Endothelial cell of umbilical vein (primary cell): ENCODE data around the gene GPR4. TPM values are rescaled to one million over a fixed set of nuclear protein-coding genes. Genes with fewer than 3 reads are reported as not detected.

Source experiments
- BruUV-seq: library from RNA; stranded (reverse); fragments of 400-500 nt; replicated peaks from 2 replicates; lab custom pipeline; 2021; lab: Mats Ljungman, UMichigan
- CTCF ChIA-PET: fragments of 300-600, 350-600 bp; sonication (Branson Sonifier 250); formaldehyde crosslinking; loops from one replicate; lab custom pipeline; 2021; ENCODE audit warnings: antibody characterized with exemption, inconsistent platforms; lab: Charles Lee
- POLR2A ChIA-PET: fragments of 300-600, 350-600 bp; sonication (Branson Sonifier 250); formaldehyde crosslinking; loops from one replicate; lab custom pipeline; 2021; ENCODE audit warnings: antibody characterized with exemption, inconsistent platforms; lab: Charles Lee
- DNase-seq: peaks from one replicate; pipeline ENCODE4 v3.0.0-alpha.2; 2011; ENCODE audit warnings: low read depth, low spot score
- FAIRE-seq: peaks from 2 replicates; lab custom pipeline; 2011; peaks lifted over from hg19 to GRCh38; lab: Jason Lieb, UNC
- H2AFZ ChIP-seq: 2 replicates; pipeline ENCODE4 v1.6.0; 2012; ENCODE audit warnings: low read depth, low read length, control low read depth, inconsistent platforms
- H3K27ac ChIP-seq: 2 replicates; pipeline ENCODE4 v1.5.1; 2011; ENCODE audit warnings: low read depth, mild to moderate bottlenecking, control low read depth, low read length, moderate library complexity; ENCODE audit not compliant: insufficient read depth
- H3K27me3 ChIP-seq, 2 experiments: 2 replicates each; pipeline versions ENCODE4 v1.6.0 to v1.6.1; 2011; ENCODE audit warnings: low read length in 2 of 2, mixed read lengths in 1 of 2; ENCODE audit not compliant: control insufficient read depth in 2 of 2, insufficient read depth in 2 of 2
- H3K36me3 ChIP-seq, 2 experiments: 2 replicates in 1 of 2; 3 replicates in 1 of 2; pipeline ENCODE4 v1.5.1; 2011; ENCODE audit warnings: low read length in 2 of 2, mild to moderate bottlenecking in 1 of 2, moderate library complexity in 1 of 2; ENCODE audit not compliant: control insufficient read depth in 2 of 2, insufficient read depth in 2 of 2; ENCODE audit errors: extremely low read depth in 1 of 2
- H3K4me1 ChIP-seq: 3 replicates; pipeline ENCODE4 v1.5.1; 2011; ENCODE audit warnings: mild to moderate bottlenecking, low read length; ENCODE audit not compliant: control insufficient read depth, insufficient read depth; ENCODE audit errors: extremely low read depth
- H3K4me2 ChIP-seq: 2 replicates; pipeline ENCODE4 v1.6.1; 2011; ENCODE audit warnings: low read length, control low read depth, mixed read lengths; ENCODE audit not compliant: insufficient read depth
- H3K4me3 ChIP-seq, 3 experiments: fragments of 200-600 bp in 1 of 3; sonication (generic), shearing (Covaris generic) in 1 of 3; replicated peaks in 1 of 3; 2 replicates each; pipeline ENCODE4 v1.5.1; 2011 to 2016; ENCODE audit warnings: control low read depth in 3 of 3, low read length in 3 of 3, mild to moderate bottlenecking in 2 of 3, inconsistent platforms in 1 of 3, low read depth in 1 of 3, moderate library complexity in 1 of 3; ENCODE audit not compliant: insufficient read depth in 1 of 3
- H3K79me2 ChIP-seq: 2 replicates; pipeline ENCODE4 v1.6.0; 2012; ENCODE audit warnings: low read length, inconsistent platforms; ENCODE audit not compliant: control insufficient read depth, insufficient read depth
- H3K9ac ChIP-seq: replicated peaks from 2 replicates; pipeline ENCODE3; 2011; ENCODE audit warnings: low read length, control low read depth; ENCODE audit not compliant: insufficient read depth; ENCODE audit errors: extremely low read depth
- H3K9me1 ChIP-seq: replicated peaks from 3 replicates; pipeline ENCODE4 v1.6.0; 2011; ENCODE audit warnings: mild to moderate bottlenecking, low read length; ENCODE audit not compliant: control insufficient read depth, insufficient read depth; ENCODE audit errors: extremely low read depth
- H3K9me3 ChIP-seq: replicated peaks from 2 replicates; pipeline ENCODE4 v1.5.1; 2012; ENCODE audit warnings: low read length, inconsistent platforms; ENCODE audit not compliant: control insufficient read depth, insufficient read depth
- H4K20me1 ChIP-seq: replicated peaks from 2 replicates; pipeline ENCODE3; 2011; ENCODE audit warnings: mild to moderate bottlenecking, low read length; ENCODE audit not compliant: control insufficient read depth, insufficient read depth; ENCODE audit errors: extremely low read depth
- CTCF ChIP-seq, 2 donors: IDR thresholded peaks; 1 replicate in 1 of 2; 2 replicates in 1 of 2; pipeline ENCODE4 v1.5.1; 2011; ENCODE audit warnings: low read length in 2 of 2, mild to moderate bottlenecking in 2 of 2, moderate library complexity in 2 of 2, control low read depth in 1 of 2, inconsistent platforms in 1 of 2, low read depth in 1 of 2; ENCODE audit not compliant: insufficient read depth in 1 of 2; ENCODE audit errors: extremely low read depth in 1 of 2
- EZH2 ChIP-seq: IDR thresholded peaks from 2 replicates; pipeline ENCODE4 v1.6.1; 2012; ENCODE audit warnings: borderline replicate concordance, low read depth, mild to moderate bottlenecking, moderate library complexity, low read length, inconsistent platforms; ENCODE audit not compliant: severe bottlenecking
- FOS ChIP-seq: IDR thresholded peaks from 2 replicates; pipeline ENCODE4 v1.6.1; 2011; ENCODE audit warnings: mild to moderate bottlenecking, low read length, moderate library complexity, borderline replicate concordance; ENCODE audit not compliant: insufficient read depth
- GATA2 ChIP-seq: IDR thresholded peaks from 2 replicates; pipeline ENCODE4 v1.7.0; 2011; ENCODE audit warnings: low read depth, mild to moderate bottlenecking, moderate library complexity, mixed read lengths, low read length; ENCODE audit not compliant: insufficient read length, insufficient read depth
- JUN ChIP-seq: IDR thresholded peaks from 2 replicates; pipeline ENCODE4 v1.6.1; 2011; ENCODE audit warnings: borderline replicate concordance, low read depth; ENCODE audit not compliant: insufficient read length, insufficient read depth
- MAX ChIP-seq: IDR thresholded peaks from 2 replicates; pipeline ENCODE4 v1.6.1; 2011; ENCODE audit not compliant: insufficient read depth, insufficient read length
- MYC ChIP-seq: IDR thresholded peaks from one replicate; pipeline ENCODE4 v1.6.1; 2011; ENCODE audit warnings: mild to moderate bottlenecking, low read depth, low read length
- POLR2A ChIP-seq: IDR thresholded peaks from 2 replicates; pipeline ENCODE4 v1.6.1; 2012; ENCODE audit warnings: low read depth, mild to moderate bottlenecking, control low read depth, low read length
- POLR2AphosphoS5 ChIP-seq: IDR thresholded peaks from 2 replicates; pipeline ENCODE4 v1.6.1; 2012; ENCODE audit warnings: low read depth, mild to moderate bottlenecking, control low read depth, low read length, moderate library complexity; ENCODE audit not compliant: insufficient read depth
- dilution Hi-C: fragments of 300-500 bp; cut with MboI; formaldehyde crosslinking; loops from one replicate; pipeline ENCODE4 v1.15.0; 2019; ENCODE audit warnings: low sequenced_read_pairs; ENCODE audit not compliant: extremely low pct_ligation_motif_present
- intact Hi-C: fragments of 100-400 bp; cut with micrococcal nuclease; formaldehyde crosslinking; loops from one replicate; pipeline ENCODE4 v1.10.0; 2022
- polyA plus RNA-seq, 4 experiments: library from polyadenylated mRNA; depleted of rRNA in 3 of 4; stranded (reverse) in 3 of 4; unstranded in 1 of 4; fragments of >200 nt; gene quantifications; 2 replicates each; pipeline versions ENCODE4 v1.2.1 to v1.2.3, GENCODE V29; 2011 to 2012; ENCODE audit warnings: missing spikeins in 1 of 4
- total RNA-seq: library from RNA; stranded (reverse); gene quantifications from 2 replicates; pipeline ENCODE4 v1.2.3, GENCODE V29; 2021

The GPR4 gene
- total and polyA plus RNA-seq, 2 donors (not counting 3 experiments of a cell fraction or from before 2014, with no cell fraction given), result 17.9 to 26.7 TPM

- POLR2A ChIA-PET, result no interaction called here
- no peaks in the 10 kb centered on the region for H3K9me3 ChIP-seq
- FAIRE-seq, result no peak
- no TSS peak for BruUV-seq
- no peak for TF ChIP-seq MYC
- no peak for TF ChIP-seq MAX
- no peak for TF ChIP-seq FOS
- TF ChIP-seq EZH2, result no peak
- no peak for TF ChIP-seq POLR2A
- TF ChIP-seq GATA2, result no peak
- TF ChIP-seq POLR2AphosphoS5, result no peak
- no peak for TF ChIP-seq JUN
- no peak for TF ChIP-seq CTCF (IDR thresholded peaks at IDR 0.05; ENCODE audit: extremely low read depth in 1 of 2, insufficient read depth in 1 of 2, low read depth in 1 of 2, low read length in 2 of 2)
- H3K36me3 ChIP-seq, result no peaks in the 10 kb centered on the region
- no peaks in the 10 kb centered on the region for H3K9me1 ChIP-seq
- CTCF ChIA-PET, result no interaction called here
- H4K20me1 ChIP-seq, result no peaks in the 10 kb centered on the region
- dilution Hi-C loops (no loop called here), intact Hi-C loops (no loop called here)
- H2AFZ ChIP-seq, result no peak overlapping the region
- no peak for DNase-seq
- H3K79me2 ChIP-seq, result peaks cover 2% of the 10 kb centered on the region
- H3K4me2 ChIP-seq, result no peak overlapping the region
- H3K9ac ChIP-seq, result no peak overlapping the region
- H3K4me3 ChIP-seq, result no peak overlapping the region
- peaks cover 9% of the 10 kb centered on the region for H3K4me1 ChIP-seq
- H3K27me3 ChIP-seq, result no peaks in the 10 kb centered on the region
- no peak overlapping the region for H3K27ac ChIP-seq
Measured at GRCh38 chr19:45577111-45577905, 24.7 kb downstream of the GPR4 start.
